CD4-positive, alpha-beta memory T cell (primary cell): ENCODE results near the gene PDCD4. TPM values are rescaled to one million over a fixed set of nuclear protein-coding genes. Genes with fewer than 3 reads are reported as not detected.
A peak's percentile ranks its signal among the peaks of the same experiment; 100 is the strongest.

Source experiments
- CTCF ChIA-PET: fragments of 350-600 bp; sonication (Branson Sonifier 250); formaldehyde crosslinking; loops from one replicate; lab custom pipeline; 2021; ENCODE audit warnings: inconsistent platforms; ENCODE audit not compliant: partially characterized antibody; lab: Charles Lee
- POLR2A ChIA-PET: fragments of 350-600 bp; sonication (Branson Sonifier 250); formaldehyde crosslinking; loops from one replicate; lab custom pipeline; 2021; ENCODE audit not compliant: partially characterized antibody; lab: Charles Lee
- DNase-seq, 5 donors: peaks; one replicate each; pipeline versions ENCODE4 v3.0.0 to v3.0.0-alpha.2; 2020 to 2022; ENCODE audit warnings: mixed read lengths in 1 of 5
- H3K27ac ChIP-seq: one replicate; pipeline ENCODE4 v1.7.0; 2013; ENCODE audit warnings: low read depth, low read length
- H3K27me3 ChIP-seq: 2 replicates; pipeline ENCODE4 v1.7.0; 2013; ENCODE audit warnings: mild to moderate bottlenecking, low read length, moderate library complexity; ENCODE audit not compliant: insufficient read depth
- H3K36me3 ChIP-seq: 2 replicates; pipeline ENCODE4 v1.7.0; 2013; ENCODE audit warnings: mild to moderate bottlenecking, low read length, moderate library complexity; ENCODE audit not compliant: insufficient read depth
- H3K4me1 ChIP-seq: 2 replicates; pipeline ENCODE4 v1.7.0; 2013; ENCODE audit warnings: mild to moderate bottlenecking, low read length, moderate library complexity; ENCODE audit not compliant: insufficient read depth
- H3K4me3 ChIP-seq, 2 donors: one replicate each; pipeline ENCODE4 v1.7.0; 2013; ENCODE audit warnings: low read length in 2 of 2, mild to moderate bottlenecking in 1 of 2
- H3K9me3 ChIP-seq, 2 donors: one replicate each; pipeline ENCODE4 v1.7.0; 2013; ENCODE audit warnings: low read length in 2 of 2, control low read depth in 1 of 2; ENCODE audit not compliant: control insufficient read depth in 1 of 2
- H3K27ac Mint-ChIP-seq, 7 donors: one replicate each; pipeline ENCODE4 v1.8.0; 2020 to 2021; ENCODE audit warnings: mixed read lengths in 7 of 7, mild to moderate bottlenecking in 6 of 7, inconsistent platforms in 3 of 7, moderate library complexity in 3 of 7
- H3K27me3 Mint-ChIP-seq, 2 donors: one replicate each; pipeline ENCODE4 v1.8.0; 2020 to 2021; ENCODE audit warnings: mixed read lengths in 2 of 2
- H3K36me3 Mint-ChIP-seq, 2 donors: one replicate each; pipeline ENCODE4 v1.8.0; 2020 to 2021; ENCODE audit warnings: mixed read lengths in 2 of 2, inconsistent platforms in 1 of 2, mild to moderate bottlenecking in 1 of 2
- H3K4me1 Mint-ChIP-seq, 4 donors: one replicate each; pipeline ENCODE4 v1.8.0; 2020 to 2021; ENCODE audit warnings: mixed read lengths in 4 of 4, mild to moderate bottlenecking in 1 of 4
- H3K4me3 Mint-ChIP-seq, 8 donors: one replicate each; pipeline ENCODE4 v1.8.0; 2020 to 2021; ENCODE audit warnings: mixed read lengths in 8 of 8, mild to moderate bottlenecking in 7 of 8, moderate library complexity in 6 of 8, inconsistent platforms in 3 of 8
- H3K9me3 Mint-ChIP-seq, 8 donors: one replicate each; pipeline ENCODE4 v1.8.0; 2020 to 2021; ENCODE audit warnings: mixed read lengths in 8 of 8, mild to moderate bottlenecking in 5 of 8, inconsistent platforms in 3 of 8, moderate library complexity in 1 of 8
- intact Hi-C: fragments of 100-400 bp; cut with micrococcal nuclease; formaldehyde crosslinking; loops from one replicate; pipeline ENCODE4 v1.15.1; 2023
- polyA plus RNA-seq, 2 donors: library from polyadenylated mRNA; unstranded; fragments of 300-500 nt; fragmentation: Illumina TruSeq; gene quantifications; one replicate each; pipeline ENCODE4 v1.2.3, GENCODE V29; 2021
- total RNA-seq, 2 experiments: library from RNA; stranded (reverse); gene quantifications; one replicate each; pipeline ENCODE4 v1.2.3, GENCODE V29; 2021

The PDCD4 gene
- total and polyA plus RNA-seq, 4 experiments from 2014 or later: 329 to 494 (median 367) TPM

- intact Hi-C loops: loop anchor here (1.0 to 5.0 kb wide), 7 partner anchors 27 to 912 kb away; partner anchors contain the start of genes ADD3 and SMNDC1
- DNase-seq: peak in 4 of 5 donors; percentile 99 to 100 (median 99)
- H3K27me3 Mint-ChIP-seq: no peaks in the 10 kb centered on the region
- POLR2A ChIA-PET: interaction anchor here (0.6 to 3.4 kb wide), 31 partner anchors 9 to 1456 kb away, joined by 3 to 28 read pairs (median 6); partner anchors contain the start of genes PDCD4, SMC3 and SMNDC1
- Histone ChIP-seq H3K9me3 (no peaks in the 10 kb centered on the region), H3K27ac (peak within 1 kb of the TSS; percentile 99), H3K27me3 (no peaks in the 10 kb centered on the region), H3K4me1 (peaks cover 48% of the 10 kb centered on the region), H3K36me3 (no peaks in the 10 kb centered on the region), H3K4me3 (peak within 1 kb of the TSS; percentile 85 to 99)
- H3K27ac Mint-ChIP-seq: peak within 1 kb of the TSS; percentile 98 to 100 (median 100)
- peak within 1 kb of the TSS; percentile 92 to 99 (median 98) for H3K4me3 Mint-ChIP-seq
- H3K36me3 Mint-ChIP-seq: peaks cover 0 to 35% of the 10 kb centered on the region in 2 donors
- peaks cover 0 to 2% (median 0%) of the 10 kb centered on the region in 8 donors for H3K9me3 Mint-ChIP-seq
- CTCF ChIA-PET: interaction anchor here (1.0 to 2.0 kb wide), 4 partner anchors 10 to 309 kb away, joined by 4 to 6 read pairs (median 4); no protein-coding TSS in a partner anchor
- peaks cover 30 to 67% (median 40%) of the 10 kb centered on the region in 4 donors for H3K4me1 Mint-ChIP-seq
These were observed 47.7 kb downstream of the PDCD4 start, which contains the start of gene SHOC2 for GRCh38 chr10:110919349-110919931. Gene SHOC2 (plus strand): TSS chr10:110919604. CDS start chr10:110964359, 44,755 bp downstream.

GRCh38 chr10:110919971-110920881, 48.5 kb downstream of the PDCD4 start:
- H3K4me1 ChIP-seq: peaks cover 51% of the 10 kb centered on the region
- CTCF ChIA-PET: interaction anchor here (1.4 kb wide), 1 partner anchor 152 kb away, joined by 3 read pairs; no protein-coding TSS in a partner anchor
- H3K4me3 ChIP-seq: peak overlapping the region; percentile 54 to 55
- Mint-ChIP-seq H3K4me3 (peak overlapping the region; percentile 91 to 98 (median 92)), H3K36me3 (peaks cover 0 to 33% of the 10 kb centered on the region in 2 donors), H3K4me1 (peaks cover 32 to 71% (median 42%) of the 10 kb centered on the region in 4 donors), H3K27me3 (no peaks in the 10 kb centered on the region), H3K27ac (peak overlapping the region; percentile 76 to 97 (median 89)), H3K9me3 (peaks cover 0 to 2% (median 0%) of the 10 kb centered on the region in 8 donors)
- H3K27ac ChIP-seq: peak overlapping the region; percentile 99
- no peaks in the 10 kb centered on the region for H3K36me3 ChIP-seq
- intact Hi-C loops: loop anchor here (1.0 to 5.0 kb wide), 7 partner anchors 27 to 913 kb away; partner anchors contain the start of genes ADD3 and SMNDC1
- no peaks in the 10 kb centered on the region for H3K9me3 ChIP-seq
- DNase-seq: peak in 4 of 5 donors; percentile 8 to 43 (median 18)
- POLR2A ChIA-PET: interaction anchor here (1.0 to 2.4 kb wide), 4 partner anchors 9 to 353 kb away, joined by 3 to 7 read pairs (median 4); partner anchors contain the start of gene SMC3
- H3K27me3 ChIP-seq: no peaks in the 10 kb centered on the region

GRCh38 chr10:110923856-110924493, 52.2 kb downstream of the PDCD4 start:
- peaks cover 72% of the 10 kb centered on the region for H3K4me1 ChIP-seq
- Mint-ChIP-seq H3K4me1 (peaks cover 33 to 68% (median 47%) of the 10 kb centered on the region in 4 donors), H3K4me3 (peak overlapping the region in 3 of 8 donors; percentile 22 to 37 (median 36)), H3K27me3 (no peaks in the 10 kb centered on the region), H3K9me3 (peaks cover 0 to 1% (median 0%) of the 10 kb centered on the region in 8 donors), H3K36me3 (peaks cover 0 to 11% of the 10 kb centered on the region in 2 donors), H3K27ac (peak overlapping the region in 1 of 7 donors; percentile 64)
- H3K4me3 ChIP-seq: no peak overlapping the region
- H3K27ac ChIP-seq: no peak overlapping the region
- no peaks in the 10 kb centered on the region for H3K27me3 ChIP-seq
- ChIA-PET CTCF (no interaction called here), POLR2A (no interaction called here)
- H3K36me3 ChIP-seq: no peaks in the 10 kb centered on the region
- DNase-seq: no peak
- H3K9me3 ChIP-seq: no peaks in the 10 kb centered on the region
- intact Hi-C loops: no loop called here

- CTCF ChIA-PET: interaction anchor here (0.7 kb wide), 1 partner anchor 34 kb away, joined by 3 read pairs; no protein-coding TSS in a partner anchor
These were observed 55.7 kb downstream of the PDCD4 start for GRCh38 chr10:110927461-110927860.

GRCh38 chr10:110931769-110932381, 60.1 kb downstream of the PDCD4 start:
- Histone ChIP-seq H3K4me3 (no peak overlapping the region), H3K9me3 (no peaks in the 10 kb centered on the region), H3K27ac (no peak overlapping the region), H3K36me3 (no peaks in the 10 kb centered on the region), H3K4me1 (peaks cover 52% of the 10 kb centered on the region), H3K27me3 (no peaks in the 10 kb centered on the region)
- POLR2A ChIA-PET: interaction anchor here (0.9 kb wide), 1 partner anchor 13 kb away, joined by 3 read pairs; the partner anchor contains the start of genes BBIP1 and SHOC2
- H3K9me3 Mint-ChIP-seq: no peaks in the 10 kb centered on the region
- H3K4me1 Mint-ChIP-seq: peaks cover 13 to 26% (median 22%) of the 10 kb centered on the region in 4 donors
- intact Hi-C loops: loop anchor here (5.0 kb wide), 1 partner anchor 35 kb away; no protein-coding TSS in a partner anchor
- H3K27me3 Mint-ChIP-seq: no peaks in the 10 kb centered on the region
- H3K27ac Mint-ChIP-seq: no peak overlapping the region
- H3K36me3 Mint-ChIP-seq: peaks cover 0 to 4% of the 10 kb centered on the region in 2 donors
- CTCF ChIA-PET: no interaction called here
- H3K4me3 Mint-ChIP-seq: no peak overlapping the region
- no peak for DNase-seq

More at GRCh38 chr10:110927461-110927860, 55.7 kb downstream of the PDCD4 start:
- Mint-ChIP-seq H3K36me3 (no peaks in the 10 kb centered on the region), H3K27ac (no peak overlapping the region), H3K4me3 (peak overlapping the region in 2 of 8 donors; percentile 5 to 17), H3K9me3 (no peaks in the 10 kb centered on the region), H3K27me3 (no peaks in the 10 kb centered on the region), H3K4me1 (peaks cover 26 to 46% (median 37%) of the 10 kb centered on the region in 4 donors)
- no peak overlapping the region for H3K4me3 ChIP-seq
- H3K36me3 ChIP-seq: no peaks in the 10 kb centered on the region
- no peak overlapping the region for H3K27ac ChIP-seq
- POLR2A ChIA-PET: interaction anchor here (1.2 to 3.4 kb wide), 2 partner anchors 9 to 18 kb away, joined by 3 to 28 read pairs; partner anchors contain the start of genes BBIP1 and SHOC2
- DNase-seq: no peak
- no peaks in the 10 kb centered on the region for H3K9me3 ChIP-seq
- peaks cover 79% of the 10 kb centered on the region for H3K4me1 ChIP-seq
- intact Hi-C loops: no loop called here
- no peaks in the 10 kb centered on the region for H3K27me3 ChIP-seq

- DNase-seq: no peak
- Mint-ChIP-seq H3K27ac (no peak overlapping the region), H3K4me1 (peaks cover 12 to 28% (median 20%) of the 10 kb centered on the region in 4 donors), H3K27me3 (no peaks in the 10 kb centered on the region), H3K9me3 (no peaks in the 10 kb centered on the region), H3K36me3 (peaks cover 0 to 7% of the 10 kb centered on the region in 2 donors), H3K4me3 (no peak overlapping the region)
- intact Hi-C loops: loop anchor here (5.0 kb wide), 1 partner anchor 35 kb away; no protein-coding TSS in a partner anchor
- no peak overlapping the region for H3K4me3 ChIP-seq
- no peaks in the 10 kb centered on the region for H3K9me3 ChIP-seq
- CTCF ChIA-PET: no interaction called here
- H3K36me3 ChIP-seq: no peaks in the 10 kb centered on the region
- POLR2A ChIA-PET: no interaction called here
- no peaks in the 10 kb centered on the region for H3K27me3 ChIP-seq
- no peak overlapping the region for H3K27ac ChIP-seq
- peaks cover 47% of the 10 kb centered on the region for H3K4me1 ChIP-seq
These were observed 60.9 kb downstream of the PDCD4 start for GRCh38 chr10:110932505-110933180.
